CD14-positive monocyte (primary cell): ENCODE results near the gene PRKCA. TPM values are rescaled to one million over a fixed set of nuclear protein-coding genes. Genes with fewer than 3 reads are reported as not detected.

ENCODE experiments used
- DNase-seq, 3 donors: peaks; one replicate each; pipeline ENCODE4 v3.0.0-alpha.2; 2011 to 2022
- H2AFZ ChIP-seq: 2 replicates; pipeline ENCODE4 v1.6.0; 2012; ENCODE audit warnings: mild to moderate bottlenecking, low read depth, low read length, inconsistent platforms; ENCODE audit not compliant: insufficient read depth, poor library complexity, severe bottlenecking
- H3K27ac ChIP-seq, 2 donors: 1 replicate in 1 of 2; 2 replicates in 1 of 2; pipeline ENCODE4 v1.5.1; 2012 to 2013; ENCODE audit warnings: low read length in 2 of 2, control low read depth in 1 of 2, inconsistent platforms in 1 of 2, low read depth in 1 of 2, mild to moderate bottlenecking in 1 of 2
- H3K27me3 ChIP-seq, 2 donors: one replicate each; pipeline versions ENCODE4 v1.6.0 to v1.6.1; 2011 to 2013; ENCODE audit warnings: low read length in 2 of 2; ENCODE audit not compliant: control insufficient read depth in 2 of 2, insufficient read depth in 2 of 2
- H3K36me3 ChIP-seq, 2 donors: replicated peaks in 1 of 2; 1 replicate in 1 of 2; 2 replicates in 1 of 2; pipeline versions ENCODE4 v1.5.1 to v1.6.1; 2012 to 2013; ENCODE audit warnings: low read length in 2 of 2, control low read depth in 1 of 2, inconsistent platforms in 1 of 2, mild to moderate bottlenecking in 1 of 2; ENCODE audit not compliant: insufficient read depth in 2 of 2, control insufficient read depth in 1 of 2
- H3K4me1 ChIP-seq, 2 donors: 1 replicate in 1 of 2; 2 replicates in 1 of 2; pipeline versions ENCODE4 v1.5.1 to v1.6.1; 2012 to 2013; ENCODE audit warnings: low read length in 2 of 2, control low read depth in 1 of 2, inconsistent platforms in 1 of 2, mild to moderate bottlenecking in 1 of 2, moderate library complexity in 1 of 2; ENCODE audit not compliant: insufficient read depth in 2 of 2, control insufficient read depth in 1 of 2
- H3K4me2 ChIP-seq: replicated peaks from 2 replicates; pipeline ENCODE3; 2012; ENCODE audit warnings: low read length, moderate library complexity, mild to moderate bottlenecking; ENCODE audit not compliant: poor library complexity, severe bottlenecking; ENCODE audit errors: extremely low read depth
- H3K4me3 ChIP-seq, 3 experiments: fragments of 200-600 bp in 1 of 3; sonication (generic) in 1 of 3; replicated peaks in 1 of 3; 1 replicate in 2 of 3; 2 replicates in 1 of 3; pipeline ENCODE4 v1.5.1; 2011 to 2013; ENCODE audit warnings: low read length in 3 of 3, mild to moderate bottlenecking in 3 of 3, control low read depth in 2 of 3, low read depth in 2 of 3, inconsistent platforms in 1 of 3, moderate library complexity in 1 of 3
- H3K79me2 ChIP-seq: 2 replicates; pipeline ENCODE4 v1.6.0; 2012; ENCODE audit warnings: mild to moderate bottlenecking, control low read depth, inconsistent platforms, low read length, moderate library complexity; ENCODE audit not compliant: insufficient read depth
- H3K9ac ChIP-seq: 2 replicates; pipeline ENCODE4 v1.6.0; 2017; ENCODE audit warnings: low read length, mild to moderate bottlenecking; ENCODE audit not compliant: insufficient read depth, poor library complexity, severe bottlenecking
- H3K9me3 ChIP-seq, 2 donors: replicated peaks in 1 of 2; 1 replicate in 1 of 2; 2 replicates in 1 of 2; pipeline versions ENCODE4 v1.5.1 to v1.6.1; 2012 to 2013; ENCODE audit warnings: low read length in 2 of 2, control low read depth in 1 of 2; ENCODE audit not compliant: control insufficient read depth in 1 of 2, insufficient read depth in 1 of 2
- H4K20me1 ChIP-seq: 2 replicates; pipeline ENCODE4 v1.6.0; 2012; ENCODE audit warnings: mild to moderate bottlenecking, low read length, control low read depth, moderate library complexity; ENCODE audit not compliant: insufficient read depth
- H3K27ac Mint-ChIP-seq, 7 donors: one replicate each; pipeline ENCODE4 v1.8.0; 2020; ENCODE audit warnings: mild to moderate bottlenecking in 7 of 7, mixed read lengths in 7 of 7, moderate library complexity in 6 of 7, inconsistent platforms in 2 of 7
- H3K27me3 Mint-ChIP-seq, 3 donors: one replicate each; pipeline ENCODE4 v1.8.0; 2021 to 2022; ENCODE audit warnings: low read depth in 3 of 3, mild to moderate bottlenecking in 3 of 3, mixed read lengths in 3 of 3, moderate library complexity in 3 of 3, inconsistent platforms in 1 of 3
- H3K36me3 Mint-ChIP-seq, 2 donors: one replicate each; pipeline ENCODE4 v1.8.0; 2020; ENCODE audit warnings: mixed read lengths in 2 of 2, inconsistent platforms in 1 of 2, mild to moderate bottlenecking in 1 of 2
- H3K4me1 Mint-ChIP-seq: one replicate; pipeline ENCODE4 v1.8.0; 2020; ENCODE audit warnings: mild to moderate bottlenecking, mixed read lengths
- H3K4me3 Mint-ChIP-seq, 2 donors: one replicate each; pipeline ENCODE4 v1.8.0; 2020; ENCODE audit warnings: mild to moderate bottlenecking in 2 of 2, mixed read lengths in 2 of 2, moderate library complexity in 1 of 2
- H3K9me3 Mint-ChIP-seq, 7 donors: one replicate each; pipeline ENCODE4 v1.8.0; 2020 to 2022; ENCODE audit warnings: mixed read lengths in 7 of 7, mild to moderate bottlenecking in 6 of 7, moderate library complexity in 6 of 7, inconsistent platforms in 2 of 7
- WGBS: methylation state at CpG from one replicate; pipeline ENCODE4 v1.1.5; 2013; ENCODE audit warnings: missing lambda C conversion rate; ENCODE audit not compliant: insufficient coverage; 5-methylcytosine and 5-hydroxymethylcytosine counted together
- intact Hi-C, 2 donors: fragments of 100-400 bp; cut with micrococcal nuclease; formaldehyde crosslinking; loops; one replicate each; pipeline versions ENCODE4 v1.15.0 to v1.15.1; 2023
- polyA plus RNA-seq, 3 donors: library from polyadenylated mRNA; depleted of rRNA in 1 of 3; unstranded in 2 of 3; stranded (reverse) in 1 of 3; fragments of 300-500 nt in 2 of 3; fragments of >200 nt in 1 of 3; fragmentation: Illumina TruSeq in 2 of 3; gene quantifications; 1 replicate in 2 of 3; 2 replicates in 1 of 3; pipeline ENCODE4 v1.2.3, GENCODE V29; 2012 to 2021
- TF ChIP-seq, protein P1 (sequence below): fragments of 200-600 bp; IDR thresholded peaks from one replicate; pipeline ENCODE4 v1.8.0; 2022; ENCODE audit warnings: antibody characterized with exemption, mild to moderate bottlenecking

The PRKCA gene
- polyA plus RNA-seq, 3 donors: 0.22 to 7.1 (median 0.30) TPM

GRCh38 chr17:66614469-66614868 is 312.1 kb downstream of the PRKCA start:
- Histone ChIP-seq H3K27me3 (no peaks in the 10 kb centered on the region), H3K4me3 (no peak overlapping the region), H3K4me2 (no peak overlapping the region), H2AFZ (no peak overlapping the region), H4K20me1 (peaks cover 3% of the 10 kb centered on the region), H3K9me3 (peaks cover 14 to 23% of the 10 kb centered on the region in 2 donors), H3K9ac (no peak overlapping the region), H3K27ac (no peak overlapping the region), H3K4me1 (peaks cover 0 to 5% of the 10 kb centered on the region in 2 donors), H3K36me3 (no peaks in the 10 kb centered on the region), H3K79me2 (no peaks in the 10 kb centered on the region)
- TF ChIP-seq, protein P1, sequence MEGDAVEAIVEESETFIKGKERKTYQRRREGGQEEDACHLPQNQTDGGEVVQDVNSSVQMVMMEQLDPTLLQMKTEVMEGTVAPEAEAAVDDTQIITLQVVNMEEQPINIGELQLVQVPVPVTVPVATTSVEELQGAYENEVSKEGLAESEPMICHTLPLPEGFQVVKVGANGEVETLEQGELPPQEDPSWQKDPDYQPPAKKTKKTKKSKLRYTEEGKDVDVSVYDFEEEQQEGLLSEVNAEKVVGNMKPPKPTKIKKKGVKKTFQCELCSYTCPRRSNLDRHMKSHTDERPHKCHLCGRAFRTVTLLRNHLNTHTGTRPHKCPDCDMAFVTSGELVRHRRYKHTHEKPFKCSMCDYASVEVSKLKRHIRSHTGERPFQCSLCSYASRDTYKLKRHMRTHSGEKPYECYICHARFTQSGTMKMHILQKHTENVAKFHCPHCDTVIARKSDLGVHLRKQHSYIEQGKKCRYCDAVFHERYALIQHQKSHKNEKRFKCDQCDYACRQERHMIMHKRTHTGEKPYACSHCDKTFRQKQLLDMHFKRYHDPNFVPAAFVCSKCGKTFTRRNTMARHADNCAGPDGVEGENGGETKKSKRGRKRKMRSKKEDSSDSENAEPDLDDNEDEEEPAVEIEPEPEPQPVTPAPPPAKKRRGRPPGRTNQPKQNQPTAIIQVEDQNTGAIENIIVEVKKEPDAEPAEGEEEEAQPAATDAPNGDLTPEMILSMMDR: no peak
- Mint-ChIP-seq H3K27me3 (peaks cover 0 to 3% (median 2%) of the 10 kb centered on the region in 3 donors), H3K36me3 (peaks cover 4 to 8% of the 10 kb centered on the region in 2 donors), H3K9me3 (peaks cover 7 to 25% (median 21%) of the 10 kb centered on the region in 7 donors), H3K4me1 (peaks cover 20% of the 10 kb centered on the region), H3K4me3 (no peak overlapping the region), H3K27ac (peak overlapping the region in 1 of 7 donors; percentile 28)
- 0% methylated on average over 2 of the region's 4 CpGs for whole genome bisulfite sequencing
- DNase-seq: no peak
- intact Hi-C loops: no loop called here

DNA sequence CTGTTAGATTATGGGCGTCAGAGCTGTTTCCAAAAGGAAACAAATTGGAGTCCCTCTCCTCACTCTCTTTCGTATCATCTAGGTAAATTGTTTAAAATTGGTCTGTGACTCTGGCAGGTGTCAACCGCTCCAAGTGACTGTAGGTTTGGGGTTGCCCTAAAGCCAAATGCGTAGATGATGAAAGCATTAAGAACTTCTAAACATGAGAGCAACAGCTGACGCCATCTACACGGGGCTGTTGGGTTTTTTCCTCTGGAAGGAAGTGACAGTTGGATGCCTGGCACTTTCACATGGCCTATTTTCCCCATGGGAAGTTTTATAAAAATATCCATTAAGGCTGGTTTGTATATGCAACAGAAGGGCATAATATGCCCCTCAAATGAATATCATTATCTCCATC is 316.8 kb downstream of the PRKCA start:
- intact Hi-C loops: no loop called here
- Mint-ChIP-seq H3K4me3 (no peak overlapping the region), H3K27me3 (peaks cover 0 to 4% (median 2%) of the 10 kb centered on the region in 3 donors), H3K36me3 (peaks cover 0 to 4% of the 10 kb centered on the region in 2 donors), H3K4me1 (peaks cover 15% of the 10 kb centered on the region), H3K27ac (no peak overlapping the region), H3K9me3 (peaks cover 0 to 3% (median 0%) of the 10 kb centered on the region in 7 donors)
- Histone ChIP-seq H3K79me2 (no peaks in the 10 kb centered on the region), H3K4me3 (no peak overlapping the region), H3K27me3 (no peaks in the 10 kb centered on the region), H4K20me1 (peaks cover 3% of the 10 kb centered on the region), H2AFZ (no peak overlapping the region), H3K36me3 (no peaks in the 10 kb centered on the region), H3K9me3 (no peaks in the 10 kb centered on the region), H3K4me2 (no peak overlapping the region), H3K4me1 (peaks cover 0 to 5% of the 10 kb centered on the region in 2 donors), H3K27ac (no peak overlapping the region), H3K9ac (no peak overlapping the region)
- TF ChIP-seq, protein P1: no peak
- DNase-seq: no peak
- 93% methylated on average over 2 of the region's 6 CpGs for WGBS
